NCI-H69 (cell line): ENCODE data around the gene SGMS1.

Experiments
- DNase-seq: peaks from one replicate; lab custom pipeline; 2025; lab: John Stamatoyannopoulos, UW

SGMS1 gene

DNA sequence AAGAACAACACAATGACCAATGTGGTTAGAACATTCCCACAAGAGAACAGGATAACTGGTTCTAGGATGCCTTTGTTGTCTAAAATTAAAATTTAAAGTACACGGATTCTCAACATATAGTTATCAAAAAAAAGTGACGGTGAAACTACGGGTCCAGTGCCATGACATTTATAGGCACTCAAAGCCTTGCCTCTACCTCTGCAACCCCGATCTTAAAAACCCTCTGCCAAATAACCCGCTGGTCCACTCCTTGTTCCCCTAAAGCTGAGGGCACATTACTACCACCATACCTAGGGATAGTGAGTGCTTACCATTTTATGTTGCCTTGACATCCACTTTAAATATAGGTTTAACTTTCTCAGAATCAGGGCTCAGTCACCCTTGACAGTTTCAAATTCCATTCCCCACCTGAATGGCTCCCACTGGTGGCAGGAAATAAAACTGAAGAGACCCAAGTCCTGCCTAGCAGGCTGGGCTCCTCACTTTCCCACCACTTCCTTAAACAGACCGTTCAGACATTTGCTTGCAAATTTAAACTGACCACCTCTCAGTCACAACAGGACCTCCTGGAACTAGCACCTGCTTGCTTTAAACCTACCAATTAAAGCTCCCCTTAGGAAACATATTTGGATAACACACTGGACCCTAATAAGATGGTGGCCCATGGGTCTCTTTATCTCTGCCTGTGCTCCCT is 202.6 kb downstream of the SGMS1 start:
- peak; percentile 39 for DNase-seq

DNA sequence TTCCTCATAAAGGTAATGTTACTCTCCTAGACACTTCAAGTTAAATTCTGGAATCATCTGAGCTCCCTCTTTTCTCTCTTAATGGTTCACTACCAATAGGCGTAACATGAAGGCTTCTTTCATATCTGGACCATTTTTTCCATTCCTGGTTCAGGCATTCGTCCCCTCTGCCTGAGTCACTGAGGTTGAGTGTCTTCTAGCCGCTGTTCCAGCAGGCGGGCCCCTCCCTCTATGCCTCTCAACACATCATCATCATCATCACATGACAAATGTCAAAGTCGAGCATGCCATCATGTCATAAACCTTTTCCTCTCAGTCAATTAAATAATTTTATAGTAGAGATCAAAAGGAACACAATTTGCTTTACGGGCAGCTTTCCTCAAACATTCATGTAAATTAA is 203.6 kb downstream of the SGMS1 start:
- no peak for DNase-seq

DNA sequence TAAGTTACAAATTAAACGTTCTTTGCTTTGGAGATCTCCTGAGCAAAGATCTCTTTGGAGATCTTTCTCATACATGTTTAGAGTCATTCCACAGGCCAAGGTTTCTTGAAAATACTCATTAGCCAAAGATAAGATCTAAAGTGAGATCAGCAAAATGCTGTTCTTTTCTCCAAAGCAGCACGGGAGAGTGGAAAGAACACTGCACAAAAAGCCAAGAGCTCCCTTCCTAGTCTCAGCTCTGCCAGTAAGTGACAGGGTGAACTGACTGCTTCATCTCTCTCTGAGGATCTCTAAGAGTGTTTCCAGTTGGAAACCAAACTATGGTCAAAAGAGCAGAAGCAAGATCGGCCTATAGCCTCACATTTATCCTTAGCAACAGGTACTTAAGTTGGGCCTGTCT is 204.0 kb downstream of the SGMS1 start:
- no peak for DNase-seq

DNA sequence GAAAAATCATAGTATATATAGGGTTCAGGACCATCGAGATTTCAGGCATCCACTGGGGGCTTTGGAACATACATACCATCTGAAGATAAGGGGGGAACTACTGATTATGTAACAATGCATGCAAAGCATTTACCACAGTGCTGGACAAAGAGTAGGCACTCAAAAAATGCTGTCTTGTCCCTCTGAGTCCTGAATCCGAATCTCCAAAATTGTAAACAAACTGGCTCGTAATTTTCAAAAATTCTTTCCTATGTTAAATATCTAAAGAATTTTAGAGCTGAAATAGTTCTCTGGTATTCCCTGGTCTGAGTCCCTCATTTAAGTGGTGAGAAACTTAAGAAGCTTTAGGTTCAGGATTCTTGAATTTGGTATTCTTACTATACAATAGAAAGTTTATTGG is 204.7 kb downstream of the SGMS1 start:
- no peak for DNase-seq

DNA sequence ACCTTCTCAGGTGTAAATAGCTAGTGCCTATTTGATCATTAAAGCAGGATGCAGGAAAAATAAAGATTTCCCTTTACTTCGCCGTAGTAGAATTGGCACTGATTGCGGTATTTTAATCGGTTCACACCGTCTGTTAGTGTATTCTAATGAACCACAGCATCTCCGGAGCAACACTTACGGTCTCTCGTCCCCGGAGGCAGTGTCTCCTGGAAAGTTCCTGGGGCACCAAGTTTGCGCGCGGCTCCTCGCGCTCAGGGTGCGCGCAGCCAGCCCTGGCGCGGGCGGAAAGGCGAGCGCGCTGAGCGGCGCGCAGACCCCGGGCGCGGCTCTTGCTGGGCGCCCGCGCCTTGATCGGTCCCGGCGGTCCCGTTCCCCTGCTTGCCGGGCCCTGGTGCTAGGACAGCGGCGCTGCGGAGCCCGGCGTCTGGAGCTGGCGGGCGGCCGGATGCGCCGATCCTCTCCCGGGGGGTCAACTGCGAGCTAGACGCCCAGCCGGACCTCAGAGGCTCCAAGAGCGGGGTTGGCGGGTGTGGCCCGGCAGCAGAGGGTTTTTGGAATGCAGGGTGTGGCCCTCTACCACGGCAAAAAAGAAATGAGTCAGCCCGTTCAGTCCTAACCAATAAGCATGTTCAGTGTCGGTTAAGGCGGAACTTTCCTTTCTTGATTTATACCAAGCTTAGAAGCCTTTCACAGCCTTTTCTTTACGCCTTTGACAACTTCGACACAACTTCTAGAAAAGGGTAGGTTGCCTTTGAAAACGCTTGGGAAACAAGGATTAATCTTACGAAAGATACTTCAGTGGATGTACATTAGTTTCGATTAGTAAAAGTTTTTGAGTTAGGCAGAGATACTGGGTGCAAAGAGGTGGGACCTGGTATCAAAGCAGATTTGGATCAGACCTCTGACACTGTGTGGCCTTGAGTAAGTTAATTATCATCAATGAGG is 205.6 kb downstream of the SGMS1 start:
- peak; percentile 43 for DNase-seq

DNA sequence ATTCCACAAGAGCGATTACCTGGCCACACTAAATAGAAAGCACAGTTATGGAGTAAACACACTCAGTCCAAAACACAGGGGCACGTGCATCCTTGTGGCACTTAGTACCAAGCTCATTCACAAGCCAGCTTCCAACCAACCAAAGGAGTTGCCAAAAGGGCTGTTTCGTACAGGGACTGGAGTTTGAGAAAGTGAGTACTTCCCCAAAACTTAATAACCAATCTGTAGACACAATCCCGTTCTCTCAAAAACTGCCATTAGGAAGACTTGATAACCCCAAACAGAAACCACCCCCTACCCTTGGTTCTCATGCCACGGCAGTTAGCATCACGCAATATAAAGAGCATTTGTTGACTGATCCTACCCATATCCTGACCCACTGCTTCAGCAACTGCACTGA is 206.3 kb downstream of the SGMS1 start:
- no peak for DNase-seq

DNA sequence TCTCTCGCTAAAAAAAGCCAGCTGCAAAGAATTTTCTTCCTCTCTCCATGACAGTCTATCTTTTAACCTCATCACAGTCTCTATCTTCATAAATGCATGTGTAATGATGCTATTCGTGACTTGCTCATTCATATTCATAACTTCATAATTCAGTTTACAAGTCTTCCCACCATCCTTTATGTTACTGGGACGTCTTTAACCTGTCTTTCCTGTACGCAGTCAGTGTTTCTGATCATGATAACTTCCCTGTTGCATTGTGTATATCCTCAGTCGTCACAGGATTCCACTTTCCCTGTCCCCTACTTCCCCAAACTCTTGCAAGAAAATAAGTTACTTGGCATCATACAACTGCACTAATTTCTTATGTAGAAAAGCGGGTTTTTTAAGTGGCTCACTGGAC is 206.9 kb downstream of the SGMS1 start:
- DNase-seq: no peak

DNA sequence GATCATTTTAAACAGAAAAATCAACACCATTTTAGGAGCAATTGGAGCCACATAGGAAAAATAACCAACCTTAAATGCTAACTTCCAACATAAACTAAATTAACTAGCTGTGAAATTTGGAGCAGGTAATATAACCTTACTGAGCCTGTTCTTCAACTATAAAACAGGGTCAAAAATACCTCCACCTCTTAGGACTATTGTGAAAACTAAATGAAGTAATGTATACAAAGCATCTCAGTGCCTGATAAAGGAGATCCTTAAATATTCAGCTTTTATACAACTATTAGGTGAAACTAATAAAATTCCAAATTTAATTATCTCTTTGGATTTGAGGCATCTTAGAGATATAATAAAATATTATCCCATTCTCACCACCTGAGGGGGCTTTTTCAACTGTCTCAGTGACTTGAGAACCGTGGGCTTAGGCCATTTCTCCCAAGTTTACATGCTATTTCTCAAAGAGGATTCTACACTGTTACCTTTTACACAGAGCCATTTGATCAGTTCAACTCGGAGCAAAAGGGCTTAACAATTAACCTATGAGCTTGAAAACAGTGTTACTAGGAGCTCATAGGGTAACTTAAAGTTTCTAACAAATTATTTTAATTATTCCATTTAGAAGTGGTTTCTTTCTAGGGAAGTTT is 207.5 kb downstream of the SGMS1 start:
- no peak for DNase-seq

DNA sequence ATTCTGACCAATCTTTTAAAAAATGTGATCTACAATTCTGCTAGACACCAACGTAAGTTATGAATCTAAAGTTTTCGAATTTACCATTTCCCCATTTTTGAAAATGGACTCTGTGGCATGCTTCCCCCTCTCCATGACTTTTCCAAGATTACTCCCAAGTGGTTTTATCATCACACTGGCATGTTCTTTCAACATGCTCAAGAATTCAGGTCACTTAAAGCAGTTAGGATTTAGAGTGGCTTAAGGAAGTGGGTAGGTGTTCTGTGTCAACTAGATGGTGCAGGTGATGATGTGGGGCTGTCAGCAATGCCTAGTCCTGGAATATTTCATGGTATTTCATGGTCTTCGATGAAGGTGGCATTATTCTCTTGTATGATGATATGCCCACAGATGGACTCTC is 208.5 kb downstream of the SGMS1 start:
- DNase-seq: no peak

DNA sequence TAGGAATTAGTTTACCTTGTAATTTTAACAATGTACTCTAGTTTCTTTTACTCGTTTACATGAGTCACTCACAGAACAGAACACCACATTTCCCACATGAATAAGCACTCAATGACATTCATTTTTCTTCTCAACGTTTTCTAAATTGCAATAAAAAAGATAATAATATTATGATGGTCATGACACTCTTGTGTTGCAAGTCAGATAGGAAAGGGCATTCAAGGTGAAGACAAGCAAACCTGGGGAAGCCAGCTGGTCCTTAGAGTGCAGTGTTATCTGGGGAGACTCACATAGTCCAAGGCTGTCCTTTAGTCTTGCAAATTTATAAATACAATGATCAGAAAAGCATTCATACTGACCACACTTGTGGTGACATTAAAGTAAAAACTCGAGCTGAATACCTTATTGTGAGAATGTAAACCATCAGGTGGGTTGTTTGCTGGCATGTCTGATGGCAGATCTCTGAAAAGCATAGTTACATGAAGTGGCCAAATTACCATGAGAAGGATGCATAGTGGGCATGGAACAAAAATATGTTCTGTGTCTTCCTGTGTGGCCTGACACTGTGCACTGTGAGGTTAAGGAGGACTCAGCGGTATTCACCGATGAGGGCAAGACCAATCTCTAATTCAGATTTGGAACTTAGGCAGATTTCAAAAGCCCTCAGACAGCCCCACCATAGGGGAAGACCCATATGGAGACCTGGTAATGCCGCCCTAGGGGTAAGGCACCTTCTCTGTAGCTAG is 213.5 kb downstream of the SGMS1 start:
- no peak for DNase-seq

DNA sequence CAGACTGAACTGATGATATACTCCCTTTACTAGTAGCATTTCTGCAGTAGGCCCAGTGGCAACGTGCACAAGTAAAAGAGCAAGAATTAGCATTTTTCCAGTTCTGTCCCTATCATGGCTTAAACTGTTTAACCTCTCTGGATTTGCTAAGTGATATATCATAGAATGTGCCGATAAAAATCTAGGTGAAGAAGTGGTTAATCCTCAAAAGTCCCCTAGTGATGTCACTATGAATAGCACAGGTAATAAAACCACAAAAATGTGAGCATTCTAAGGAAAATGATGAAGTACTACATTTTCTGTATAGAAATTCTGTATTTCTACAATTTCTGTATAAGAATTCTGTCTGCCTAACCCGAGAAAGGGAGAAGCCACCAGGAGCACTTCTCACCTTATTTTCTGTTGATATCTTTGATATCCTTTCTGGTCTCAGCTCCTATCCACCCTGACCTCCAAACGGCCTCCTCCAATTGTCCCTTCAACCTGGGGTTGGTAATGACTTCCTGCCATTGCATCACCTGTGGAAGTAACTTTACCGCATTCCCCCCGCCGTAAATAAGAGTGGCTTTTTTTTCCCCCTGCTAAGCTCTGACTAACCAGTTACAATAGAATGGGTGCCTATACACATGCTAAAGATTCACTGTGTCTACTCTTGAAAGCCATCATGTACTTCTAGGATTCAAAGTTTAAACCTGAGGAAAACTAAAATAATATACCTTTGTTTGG is 216.5 kb downstream of the SGMS1 start:
- DNase-seq: no peak

DNA sequence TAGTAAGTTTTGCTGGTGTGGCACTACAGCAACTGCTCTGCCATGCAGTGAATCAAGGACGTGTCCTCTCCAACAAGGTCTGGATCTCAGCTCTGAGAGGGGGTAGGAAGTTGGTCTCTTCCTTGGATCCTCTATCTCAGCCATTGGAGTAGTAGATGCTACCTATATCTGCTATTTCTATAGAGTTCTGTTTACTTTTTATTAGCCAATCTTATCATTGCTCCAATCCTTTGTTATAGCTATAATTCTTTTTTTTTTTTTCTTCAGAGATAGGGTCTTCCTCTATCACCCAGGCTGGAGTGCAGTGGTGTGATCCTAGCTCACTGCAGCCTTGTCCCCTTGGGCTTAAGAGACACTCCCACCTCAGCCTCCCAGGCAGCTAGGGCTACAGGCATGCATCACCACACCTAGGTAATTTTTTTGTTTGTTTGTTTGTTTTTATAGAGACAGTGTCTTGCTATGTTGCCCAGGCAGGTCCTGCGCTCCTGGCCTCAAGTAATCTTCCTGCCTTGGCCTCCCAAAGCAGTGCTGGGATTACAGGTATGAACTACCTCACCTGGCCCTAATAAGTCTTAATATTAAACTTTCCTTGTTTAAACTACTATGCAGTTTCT is 217.2 kb downstream of the SGMS1 start:
- no peak for DNase-seq

DNA sequence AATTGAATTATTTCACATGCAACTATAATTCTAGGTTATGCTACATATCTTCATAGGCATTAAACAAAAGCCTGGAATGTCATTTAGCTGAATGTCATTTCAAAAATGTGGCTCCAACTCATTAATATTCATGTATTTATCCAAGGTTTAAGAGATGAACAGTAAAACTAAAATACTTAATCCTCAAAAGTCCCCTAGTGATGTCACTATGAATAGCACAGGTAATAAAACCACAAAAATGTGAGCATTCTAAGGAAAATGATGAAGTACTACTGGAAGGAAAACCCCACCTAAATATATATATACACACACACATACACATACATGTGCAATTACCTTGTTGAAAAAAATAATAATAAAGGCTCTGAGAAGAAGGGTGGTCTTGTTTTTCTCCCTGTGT is 218.0 kb downstream of the SGMS1 start:
- DNase-seq: no peak

DNA sequence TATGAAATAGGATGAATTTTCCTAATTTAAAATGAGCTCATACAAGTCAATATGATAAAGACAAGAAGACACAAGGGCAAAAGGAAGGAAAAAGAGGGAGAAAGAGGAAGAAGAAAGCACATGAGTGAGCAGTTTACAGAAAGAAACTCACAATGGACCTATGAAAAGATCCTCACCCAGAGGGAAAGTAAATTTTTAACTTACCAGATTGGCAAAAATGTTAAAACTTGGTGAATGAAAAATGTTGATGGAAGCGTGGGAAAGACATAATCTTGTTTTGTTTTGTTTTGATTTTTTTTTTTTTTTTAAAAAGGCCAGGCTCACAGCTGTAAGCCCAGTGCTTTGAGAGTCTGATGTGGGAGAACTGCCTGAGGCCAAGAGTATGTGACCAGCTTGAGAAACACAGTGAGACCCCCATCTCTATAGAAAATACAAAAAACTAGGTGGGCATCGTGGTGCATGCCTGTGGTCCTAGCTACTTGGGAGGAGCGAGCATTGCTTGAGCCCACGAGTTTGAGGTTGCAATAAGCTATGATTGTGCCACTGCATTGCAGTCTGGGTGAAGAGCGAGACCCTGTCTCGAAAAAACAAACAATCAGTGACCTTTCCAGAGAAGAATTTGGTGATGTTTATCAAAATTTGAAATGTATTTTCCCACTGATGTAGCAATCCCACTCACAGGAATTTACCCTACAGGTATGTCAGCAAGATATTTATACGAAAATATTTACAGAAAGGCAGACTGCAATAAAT is 219.6 kb downstream of the SGMS1 start:
- DNase-seq: no peak

DNA sequence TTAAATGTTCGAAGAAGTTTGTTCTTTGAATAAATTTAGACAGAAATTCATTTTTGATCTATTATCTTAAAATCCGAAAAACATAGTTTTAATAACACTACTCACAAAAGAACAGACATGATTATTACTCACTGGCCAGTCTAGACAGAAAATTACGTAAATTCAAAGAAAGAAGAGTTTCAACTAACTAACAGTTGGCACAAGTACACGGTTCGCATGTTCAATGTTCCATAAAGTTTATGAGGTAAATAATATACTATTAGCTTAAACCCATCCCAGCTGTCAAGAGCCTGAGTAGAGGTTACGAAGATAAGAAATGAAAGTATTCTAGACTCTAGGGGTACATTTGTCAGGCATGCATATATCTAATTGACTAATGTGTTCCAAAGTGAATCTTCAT is 220.7 kb downstream of the SGMS1 start:
- no peak for DNase-seq

DNA sequence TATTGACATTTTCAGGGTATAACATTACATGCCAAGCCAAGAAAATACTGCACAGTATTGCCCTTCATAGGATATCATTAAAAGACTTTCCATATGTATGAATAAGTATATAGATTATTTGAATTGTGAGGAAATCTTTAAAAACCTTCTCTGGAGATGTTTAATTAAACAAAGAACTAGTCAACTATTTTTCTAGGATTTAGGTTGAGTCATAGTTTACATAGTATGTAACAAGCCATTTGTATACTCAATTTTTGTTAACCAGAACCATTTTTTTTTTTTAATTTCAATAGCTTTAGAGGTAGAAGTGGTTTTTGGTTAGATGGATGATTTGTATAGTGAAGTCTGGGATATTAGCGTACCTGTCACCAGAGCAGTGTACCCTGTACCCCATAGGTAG is 221.3 kb downstream of the SGMS1 start:
- no peak for DNase-seq

DNA sequence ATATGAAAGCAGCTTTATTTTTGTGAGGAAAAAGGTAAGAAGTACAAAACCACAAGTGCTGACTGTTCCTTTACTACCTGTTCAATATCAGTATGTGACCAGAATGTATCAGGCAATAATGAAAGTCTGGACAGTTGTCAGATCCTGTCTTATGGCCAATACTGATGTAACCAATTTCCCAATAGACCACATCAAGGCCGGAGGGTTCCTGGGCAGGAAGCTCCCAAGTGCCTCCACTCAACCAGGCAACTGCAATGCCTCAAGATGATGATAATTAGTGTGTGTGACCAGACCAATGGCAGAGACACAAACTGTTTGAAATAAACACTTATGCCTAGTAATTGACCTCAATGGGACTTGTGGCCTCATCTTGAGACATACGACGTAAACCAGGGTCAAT is 223.1 kb downstream of the SGMS1 start:
- no peak for DNase-seq

DNA sequence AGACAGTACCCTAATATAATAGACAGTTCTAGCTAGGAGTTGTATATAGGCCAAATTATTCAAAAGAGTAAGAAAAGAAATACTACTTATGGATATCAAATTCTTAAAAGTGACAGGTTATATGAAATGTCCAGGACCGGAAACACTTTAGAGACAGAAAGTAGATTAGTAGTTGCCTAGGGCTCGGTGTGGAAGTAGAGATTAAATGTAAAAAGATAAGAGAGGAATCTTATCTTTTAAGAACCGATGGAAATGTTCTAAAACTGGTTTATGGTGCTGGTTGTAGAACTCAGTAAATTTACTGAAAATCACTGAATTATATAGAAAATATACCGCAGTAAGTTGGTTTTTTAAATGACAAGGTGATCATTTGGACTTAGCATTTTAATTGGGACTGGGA is 224.9 kb downstream of the SGMS1 start:
- no peak for DNase-seq

DNA sequence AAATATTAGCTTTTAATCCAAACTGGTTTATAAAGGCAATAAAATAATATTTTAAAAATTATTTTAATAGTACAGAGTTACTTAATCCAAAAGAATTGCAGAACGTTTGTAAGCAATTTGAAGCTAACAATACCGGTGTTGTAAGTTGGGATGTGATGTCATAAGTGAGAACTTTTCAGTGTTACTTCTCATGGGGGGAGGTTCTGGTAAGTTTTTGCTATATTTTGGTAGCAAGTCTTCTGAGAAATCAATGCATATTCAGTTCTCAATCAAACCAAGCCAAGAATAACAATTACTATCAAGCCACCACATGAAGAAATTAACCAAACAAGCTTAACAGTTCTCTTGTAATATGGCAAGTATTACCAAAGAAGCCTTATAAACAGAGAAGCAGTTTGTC is 225.4 kb downstream of the SGMS1 start:
- DNase-seq: no peak
